ENCODE data around the gene DAB2IP. TPM values are rescaled to one million over a fixed set of nuclear protein-coding genes. Genes with fewer than 3 reads are reported as not detected.

The DAB2IP gene
- total RNA-seq, 1 experiment from 2014 or later = 15.2 TPM

- ChIA-PET POLR2A (ENCODE audit: unreplicated experiment) (no interaction called here), CTCF (no interaction called here)
- Histone ChIP-seq H2AFZ (ENCODE audit: low read length) (no peak overlapping the region), H4K20me1 (ENCODE audit: low read length) (no peaks in the 10 kb centered on the region), H3K4me1 (ENCODE audit: insufficient read depth, low read length) (no peaks in the 10 kb centered on the region), H3K9me2 (replicated peaks; ENCODE audit: low read length) (no peaks in the 10 kb centered on the region), H3K4me3 (ENCODE audit: low read length) (no peak overlapping the region), H3K79me2 (ENCODE audit: low read length) (no peaks in the 10 kb centered on the region), H3K36me3 (ENCODE audit: low read depth, low read length) (no peaks in the 10 kb centered on the region), H3F3A (ENCODE audit: low read length, unreplicated experiment) (no peaks in the 10 kb centered on the region), H3K9ac (ENCODE audit: low read length) (no peak overlapping the region), H3K9me3 (ENCODE audit: low read length) (no peaks in the 10 kb centered on the region), H3K27me3 (ENCODE audit: low read length) (no peaks in the 10 kb centered on the region), H3K4me2 (ENCODE audit: low read length) (no peak overlapping the region), H3K27ac (ENCODE audit: low read length) (no peak overlapping the region)
- intact Hi-C loops (cut with micrococcal nuclease) = no loop called here
- no TSS peak for BruUV-seq (replicated peaks)
- DNase-seq (no peak), ATAC-seq (no peak)
- no peak for TF ChIP-seq EZH2phosphoT487 (IDR thresholded peaks at IDR 0.05; ENCODE audit: borderline replicate concordance, low read length)
- no peak for TF ChIP-seq CTCF (conservative IDR thresholded peaks at IDR 0.05; ENCODE audit: low read depth, low read length)
- TF ChIP-seq EZH2 (IDR thresholded peaks at IDR 0.05; ENCODE audit: low read length, unreplicated experiment) = no peak
These were observed 105.2 kb downstream of the DAB2IP start for GRCh38 chr9:121756474-121757280.

DNA sequence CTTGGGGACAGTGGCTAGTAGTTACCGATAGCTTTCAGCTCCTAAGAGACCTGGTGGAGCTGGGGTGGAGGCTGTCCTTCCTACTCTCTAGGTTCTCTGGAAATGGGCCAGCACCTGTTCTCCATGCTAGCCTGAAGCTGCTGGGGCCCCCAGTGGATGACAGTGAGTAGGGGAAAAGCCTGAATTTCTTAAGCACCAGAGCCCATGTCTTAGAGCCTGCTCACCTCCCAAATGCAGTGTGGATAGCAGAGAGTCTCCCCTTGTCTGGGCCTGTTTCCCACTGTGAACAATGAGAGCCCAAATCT, 105.8 kb downstream of the DAB2IP start:
- no peaks in the 10 kb centered on the region for H3K79me2 ChIP-seq (ENCODE audit: low read length)
- H3K4me2 ChIP-seq (ENCODE audit: low read length) = no peak overlapping the region
- no peaks in the 10 kb centered on the region for H3K4me1 ChIP-seq (ENCODE audit: insufficient read depth, low read length)
- no peaks in the 10 kb centered on the region for H3K9me2 ChIP-seq (replicated peaks; ENCODE audit: low read length)
- H3K9ac ChIP-seq (ENCODE audit: low read length) = no peak overlapping the region
- no peak for ATAC-seq
- no peak overlapping the region for H2AFZ ChIP-seq (ENCODE audit: low read length)
- CTCF ChIA-PET = no interaction called here
- no peaks in the 10 kb centered on the region for H3K9me3 ChIP-seq (ENCODE audit: low read length)
- DNase-seq = no peak
- intact Hi-C loops (cut with micrococcal nuclease) = no loop called here
- H3K4me3 ChIP-seq (ENCODE audit: low read length) = no peak overlapping the region
- BruUV-seq (replicated peaks) = no TSS peak
- H4K20me1 ChIP-seq (ENCODE audit: low read length) = no peaks in the 10 kb centered on the region
- H3F3A ChIP-seq (ENCODE audit: low read length, unreplicated experiment) = no peaks in the 10 kb centered on the region
- H3K27ac ChIP-seq (ENCODE audit: low read length) = no peak overlapping the region
- H3K27me3 ChIP-seq (ENCODE audit: low read length) = no peaks in the 10 kb centered on the region
- TF ChIP-seq EZH2phosphoT487 (IDR thresholded peaks at IDR 0.05; ENCODE audit: borderline replicate concordance, low read length) (no peak), CTCF (conservative IDR thresholded peaks at IDR 0.05; ENCODE audit: low read depth, low read length) (no peak), EZH2 (IDR thresholded peaks at IDR 0.05; ENCODE audit: low read length, unreplicated experiment) (no peak)
- no peaks in the 10 kb centered on the region for H3K36me3 ChIP-seq (ENCODE audit: low read depth, low read length)
- POLR2A ChIA-PET (ENCODE audit: unreplicated experiment) = no interaction called here

GRCh38 chr9:121758693-121759092, 107.3 kb downstream of the DAB2IP start:
- TF ChIP-seq EZH2 (IDR thresholded peaks at IDR 0.05; ENCODE audit: low read length, unreplicated experiment) = no peak
- TF ChIP-seq EZH2phosphoT487 (IDR thresholded peaks at IDR 0.05; ENCODE audit: borderline replicate concordance, low read length) = no peak
- TF ChIP-seq CTCF (conservative IDR thresholded peaks at IDR 0.05; ENCODE audit: low read depth, low read length) = no peak
- Histone ChIP-seq H3F3A (ENCODE audit: low read length, unreplicated experiment) (no peaks in the 10 kb centered on the region), H3K9me2 (replicated peaks; ENCODE audit: low read length) (no peaks in the 10 kb centered on the region), H3K4me2 (ENCODE audit: low read length) (no peak overlapping the region), H4K20me1 (ENCODE audit: low read length) (no peaks in the 10 kb centered on the region), H3K4me1 (ENCODE audit: insufficient read depth, low read length) (no peaks in the 10 kb centered on the region), H2AFZ (ENCODE audit: low read length) (no peak overlapping the region), H3K4me3 (ENCODE audit: low read length) (no peak overlapping the region), H3K36me3 (ENCODE audit: low read depth, low read length) (no peaks in the 10 kb centered on the region), H3K9ac (ENCODE audit: low read length) (no peak overlapping the region), H3K27me3 (ENCODE audit: low read length) (no peaks in the 10 kb centered on the region), H3K9me3 (ENCODE audit: low read length) (no peaks in the 10 kb centered on the region), H3K27ac (ENCODE audit: low read length) (no peak overlapping the region), H3K79me2 (ENCODE audit: low read length) (no peaks in the 10 kb centered on the region)
- ChIA-PET POLR2A (ENCODE audit: unreplicated experiment) (no interaction called here), CTCF (no interaction called here)
- intact Hi-C loops (cut with micrococcal nuclease) = no loop called here
- BruUV-seq (replicated peaks) = no TSS peak
- no peak for ATAC-seq
- DNase-seq = no peak

Measured in PC-3 (cell line).